HG03175 (cell line): ENCODE data around the gene P2RX3.

Experiments used
- ATAC-seq: cut with Tn5 transposase; IDR thresholded peaks from one replicate; pipeline ENCODE4 v1.9.1; 2021; ENCODE audit warnings: mild to moderate bottlenecking, moderate library complexity; ENCODE audit not compliant: unreplicated experiment

Gene P2RX3

GRCh38 chr11:57309106-57310059, 28.8 kb upstream of the P2RX3 start:
- ATAC-seq = no peak

- ATAC-seq = no peak
Measured at GRCh38 chr11:57310091-57310490, 28.1 kb upstream of the P2RX3 start.

GRCh38 chr11:57310630-57311086, 27.5 kb upstream of the P2RX3 start:
- no peak for ATAC-seq

- ATAC-seq = peak; percentile 88
Measured at GRCh38 chr11:57311109-57311936, 26.8 kb upstream of the P2RX3 start.

- no peak for ATAC-seq
Measured at GRCh38 chr11:57312511-57313021, 25.6 kb upstream of the P2RX3 start.

- ATAC-seq = no peak
Measured at GRCh38 chr11:57313071-57313787, 24.9 kb upstream of the P2RX3 start.

- no peak for ATAC-seq
Measured at GRCh38 chr11:57313788-57314135, 24.4 kb upstream of the P2RX3 start.

GRCh38 chr11:57314221-57314973, 23.8 kb upstream of the P2RX3 start:
- ATAC-seq = no peak

- ATAC-seq = no peak
Measured at GRCh38 chr11:57315491-57315890, 22.7 kb upstream of the P2RX3 start.

- ATAC-seq = no peak
Measured at GRCh38 chr11:57316017-57316416, 22.1 kb upstream of the P2RX3 start.

- ATAC-seq = no peak
Measured at GRCh38 chr11:57318178-57318577, 20.0 kb upstream of the P2RX3 start.

- ATAC-seq = no peak
Measured at GRCh38 chr11:57320067-57320718, 18.0 kb upstream of the P2RX3 start.

GRCh38 chr11:57320719-57321387, 17.3 kb upstream of the P2RX3 start:
- ATAC-seq = no peak

GRCh38 chr11:57321388-57322255, 16.5 kb upstream of the P2RX3 start:
- ATAC-seq = no peak

- ATAC-seq = no peak
Measured at GRCh38 chr11:57322256-57323166, 15.6 kb upstream of the P2RX3 start.

- no peak for ATAC-seq
Measured at GRCh38 chr11:57323167-57323854, 14.8 kb upstream of the P2RX3 start.

GRCh38 chr11:57323855-57324153, 14.3 kb upstream of the P2RX3 start:
- no peak for ATAC-seq
